Measurements from ENCODE around the gene PPP1R12B.
"Not testable (repeated sequence)": the region's sequence is repeated elsewhere in the genome, so short reads cannot be mapped to it uniquely, and the experiment has no call there.

PPP1R12B gene

GRCh38 chr1:202376247-202376646, 27.7 kb downstream of the PPP1R12B start:
- no peaks in the 10 kb centered on the region for H3K27me3 ChIP-seq
- H3K36me3 ChIP-seq: no peaks in the 10 kb centered on the region
- intact Hi-C loops (cut with DNase I; ENCODE audit: low total_unique reads): no loop called here
- no peak for DNase-seq
- no peaks in the 10 kb centered on the region for H3K4me1 ChIP-seq
- H3K4me3 ChIP-seq: no peak overlapping the region
- TF ChIP-seq, protein P1, sequence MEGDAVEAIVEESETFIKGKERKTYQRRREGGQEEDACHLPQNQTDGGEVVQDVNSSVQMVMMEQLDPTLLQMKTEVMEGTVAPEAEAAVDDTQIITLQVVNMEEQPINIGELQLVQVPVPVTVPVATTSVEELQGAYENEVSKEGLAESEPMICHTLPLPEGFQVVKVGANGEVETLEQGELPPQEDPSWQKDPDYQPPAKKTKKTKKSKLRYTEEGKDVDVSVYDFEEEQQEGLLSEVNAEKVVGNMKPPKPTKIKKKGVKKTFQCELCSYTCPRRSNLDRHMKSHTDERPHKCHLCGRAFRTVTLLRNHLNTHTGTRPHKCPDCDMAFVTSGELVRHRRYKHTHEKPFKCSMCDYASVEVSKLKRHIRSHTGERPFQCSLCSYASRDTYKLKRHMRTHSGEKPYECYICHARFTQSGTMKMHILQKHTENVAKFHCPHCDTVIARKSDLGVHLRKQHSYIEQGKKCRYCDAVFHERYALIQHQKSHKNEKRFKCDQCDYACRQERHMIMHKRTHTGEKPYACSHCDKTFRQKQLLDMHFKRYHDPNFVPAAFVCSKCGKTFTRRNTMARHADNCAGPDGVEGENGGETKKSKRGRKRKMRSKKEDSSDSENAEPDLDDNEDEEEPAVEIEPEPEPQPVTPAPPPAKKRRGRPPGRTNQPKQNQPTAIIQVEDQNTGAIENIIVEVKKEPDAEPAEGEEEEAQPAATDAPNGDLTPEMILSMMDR (IDR thresholded peaks at IDR 0.05): no peak
- H3K27ac ChIP-seq: no peak overlapping the region
- H3K9me3 ChIP-seq: no peaks in the 10 kb centered on the region

- H3K4me3 ChIP-seq; H3K4me1 ChIP-seq; H3K27ac ChIP-seq; DNase-seq; H3K36me3 ChIP-seq; H3K27me3 ChIP-seq; H3K9me3 ChIP-seq; intact Hi-C loops (cut with DNase I; ENCODE audit: low total_unique reads): not testable (repeated sequence)
Measured at GRCh38 chr1:202379884-202380529, 31.5 kb downstream of the PPP1R12B start.

- DNase-seq; H3K4me3 ChIP-seq; intact Hi-C loops (cut with DNase I; ENCODE audit: low total_unique reads); H3K36me3 ChIP-seq; H3K27ac ChIP-seq; H3K27me3 ChIP-seq; H3K9me3 ChIP-seq; H3K4me1 ChIP-seq: not testable (repeated sequence)
Measured at GRCh38 chr1:202380535-202380934, 32.0 kb downstream of the PPP1R12B start.

GRCh38 chr1:202381867-202382266, 33.4 kb downstream of the PPP1R12B start:
- H3K27ac ChIP-seq; DNase-seq; H3K4me1 ChIP-seq; intact Hi-C loops (cut with DNase I; ENCODE audit: low total_unique reads); H3K36me3 ChIP-seq; H3K4me3 ChIP-seq; H3K27me3 ChIP-seq; H3K9me3 ChIP-seq: not testable (repeated sequence)

- H3K9me3 ChIP-seq; DNase-seq; H3K36me3 ChIP-seq; H3K27me3 ChIP-seq; intact Hi-C loops (cut with DNase I; ENCODE audit: low total_unique reads); H3K4me3 ChIP-seq; H3K27ac ChIP-seq: not testable (repeated sequence)
- peaks cover 0 to 40% (median 22%) of the 10 kb centered on the region in 4 donors for H3K4me1 ChIP-seq
Measured at GRCh38 chr1:202395831-202396230, 47.3 kb downstream of the PPP1R12B start.

DNA sequence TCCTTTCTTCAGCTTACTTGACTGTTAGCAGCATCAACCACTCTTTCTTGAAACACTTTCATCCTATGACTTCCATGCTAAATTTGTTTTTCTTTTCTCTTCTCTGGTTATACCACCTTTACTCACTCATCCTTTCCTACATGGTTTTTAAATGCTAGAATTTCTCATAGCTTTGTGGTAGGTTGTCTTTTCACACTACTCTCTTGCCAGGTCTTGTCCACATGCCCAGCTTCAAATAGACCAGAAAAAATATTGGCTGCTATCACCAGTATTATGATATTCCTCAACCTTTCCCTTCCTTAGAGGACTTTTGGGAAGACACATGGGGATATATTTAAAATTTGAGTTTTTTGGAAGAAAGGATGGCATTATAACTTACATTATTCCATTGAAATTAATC, 48.8 kb downstream of the PPP1R12B start:
- H3K27ac ChIP-seq: no peak overlapping the region
- no peaks in the 10 kb centered on the region for H3K27me3 ChIP-seq
- intact Hi-C loops (cut with DNase I; ENCODE audit: low total_unique reads): no loop called here
- H3K36me3 ChIP-seq: no peaks in the 10 kb centered on the region
- peaks cover 0 to 42% (median 23%) of the 10 kb centered on the region in 4 donors for H3K4me1 ChIP-seq
- TF ChIP-seq, protein P1 (IDR thresholded peaks at IDR 0.05): no peak
- DNase-seq: no peak
- H3K9me3 ChIP-seq: no peaks in the 10 kb centered on the region
- H3K4me3 ChIP-seq: no peak overlapping the region

DNA sequence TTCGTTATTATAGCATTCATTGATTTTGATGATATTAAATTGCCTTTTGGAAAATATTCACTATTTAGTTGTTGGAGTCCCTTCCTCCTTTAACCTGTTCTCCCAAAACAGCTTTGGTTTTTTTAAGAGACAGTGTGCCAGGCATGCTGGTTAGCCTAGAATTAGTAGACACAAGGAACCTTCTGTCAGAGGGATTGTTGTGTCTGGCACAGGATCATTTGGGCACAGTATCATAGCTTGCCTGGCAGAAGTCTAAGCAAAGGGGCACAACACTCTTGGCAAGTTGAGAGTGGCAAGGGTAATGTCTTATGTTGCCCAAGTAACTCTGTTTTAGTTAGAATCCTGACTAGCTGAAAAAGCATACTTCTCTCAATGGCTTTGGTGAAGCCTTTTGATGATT, 49.9 kb downstream of the PPP1R12B start:
- peaks cover 0 to 42% (median 23%) of the 10 kb centered on the region in 4 donors for H3K4me1 ChIP-seq
- H3K27me3 ChIP-seq; H3K36me3 ChIP-seq; DNase-seq; H3K9me3 ChIP-seq; H3K27ac ChIP-seq; H3K4me3 ChIP-seq; intact Hi-C loops (cut with DNase I; ENCODE audit: low total_unique reads): not testable (repeated sequence)

DNA sequence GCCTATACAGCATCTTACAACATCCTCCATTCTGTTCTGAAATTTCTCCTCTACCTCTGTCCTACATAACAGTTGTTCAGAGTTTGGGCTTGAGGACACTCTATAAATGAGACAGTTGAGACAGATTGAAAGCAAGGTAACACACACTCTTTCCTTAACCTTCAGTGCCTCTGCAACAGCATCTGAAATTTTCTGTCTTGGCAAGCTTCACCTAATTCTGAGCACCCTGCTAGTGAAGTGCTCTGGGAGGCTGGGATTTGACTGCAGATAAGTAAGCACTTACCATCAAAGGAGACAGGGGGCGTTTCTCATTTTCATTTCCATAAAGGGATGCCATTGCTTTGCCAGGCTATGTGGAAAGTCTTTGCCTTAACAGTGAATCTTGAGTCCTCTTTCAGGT, 53.3 kb downstream of the PPP1R12B start:
- peaks cover 0 to 31% (median 18%) of the 10 kb centered on the region in 4 donors for H3K4me1 ChIP-seq
- H3K27ac ChIP-seq; DNase-seq; intact Hi-C loops (cut with DNase I; ENCODE audit: low total_unique reads); H3K4me3 ChIP-seq; H3K27me3 ChIP-seq; H3K9me3 ChIP-seq; H3K36me3 ChIP-seq: not testable (repeated sequence)

- intact Hi-C loops (cut with DNase I; ENCODE audit: low total_unique reads); H3K27ac ChIP-seq; DNase-seq: not testable (repeated sequence)
Measured at GRCh38 chr1:202403381-202403780, 54.9 kb downstream of the PPP1R12B start.

More at GRCh38 chr1:202403381-202403780, 54.9 kb downstream of the PPP1R12B start:
- not testable (repeated sequence) for H3K27me3 ChIP-seq, H3K4me3 ChIP-seq, H3K36me3 ChIP-seq, H3K9me3 ChIP-seq
- peaks cover 0 to 18% (median 6%) of the 10 kb centered on the region in 4 donors for H3K4me1 ChIP-seq

Data from tibial artery (tissue), 4 donors.